Neural progenitor cell (in vitro differentiated cells): ENCODE data around the gene TMEM19. TPM values are rescaled to one million over a fixed set of nuclear protein-coding genes. Genes with fewer than 3 reads are reported as not detected.

ENCODE experiments used
- DNase-seq: peaks from one replicate; pipeline ENCODE4 v3.0.0-alpha.2; 2016; ENCODE audit warnings: low spot score
- H2AFZ ChIP-seq: fragments of 200-600 bp; sonication (generic); replicated peaks from 2 replicates; pipeline ENCODE4 v1.6.1; 2016; ENCODE audit warnings: antibody characterized with exemption
- H3F3A ChIP-seq: fragments of 200-600 bp; sonication (generic); 2 replicates; pipeline ENCODE4 v1.6.1; 2016; ENCODE audit warnings: antibody characterized with exemption, low read depth
- H3K27ac ChIP-seq: fragments of 200-600 bp; sonication (generic); 2 replicates; pipeline ENCODE4 v1.5.1; 2016; ENCODE audit warnings: mild to moderate bottlenecking
- H3K27me3 ChIP-seq: fragments of 200-600 bp; sonication (generic); 2 replicates; pipeline ENCODE4 v1.6.1; 2016; ENCODE audit warnings: mild to moderate bottlenecking, moderate library complexity
- H3K36me3 ChIP-seq: fragments of 200-600 bp; sonication (generic); 2 replicates; pipeline ENCODE4 v1.5.1; 2016
- H3K4me1 ChIP-seq: fragments of 200-600 bp; sonication (generic); 2 replicates; pipeline ENCODE4 v1.6.1; 2016; ENCODE audit warnings: mixed run types
- H3K4me2 ChIP-seq: fragments of 200-600 bp; sonication (generic); 2 replicates; pipeline ENCODE4 v1.6.1; 2016
- H3K4me3 ChIP-seq: fragments of 200-600 bp; sonication (generic); 2 replicates; pipeline ENCODE4 v1.5.1; 2016
- H3K79me2 ChIP-seq: fragments of 200-600 bp; sonication (generic); 2 replicates; pipeline ENCODE4 v1.6.1; 2016; ENCODE audit warnings: low read depth
- H3K9ac ChIP-seq: fragments of 200-600 bp; sonication (generic); 2 replicates; pipeline ENCODE4 v1.6.1; 2016
- H3K9me3 ChIP-seq: fragments of 200-600 bp; sonication (generic); 2 replicates; pipeline ENCODE4 v1.5.1; 2016; ENCODE audit warnings: low read depth
- H4K20me1 ChIP-seq: fragments of 200-600 bp; sonication (generic); 2 replicates; pipeline ENCODE4 v1.6.1; 2016; ENCODE audit warnings: low read depth
- H3K27ac Mint-ChIP-seq: 3 replicates; pipeline ENCODE4 v1.8.0; 2021; ENCODE audit warnings: mixed read lengths
- H3K27me3 Mint-ChIP-seq: 2 replicates; pipeline ENCODE4 v1.8.0; 2022; ENCODE audit warnings: low read depth, mild to moderate bottlenecking, inconsistent platforms, moderate library complexity, mixed read lengths; ENCODE audit not compliant: insufficient read depth
- H3K36me3 Mint-ChIP-seq: 3 replicates; pipeline ENCODE4 v1.8.0; 2021; ENCODE audit warnings: mixed read lengths
- H3K4me1 Mint-ChIP-seq: 3 replicates; pipeline ENCODE4 v1.8.0; 2021; ENCODE audit warnings: mixed read lengths
- H3K4me3 Mint-ChIP-seq: 3 replicates; pipeline ENCODE4 v1.8.0; 2021; ENCODE audit warnings: mild to moderate bottlenecking, moderate library complexity, mixed read lengths
- H3K9me3 Mint-ChIP-seq: 3 replicates; pipeline ENCODE4 v1.8.0; 2020; ENCODE audit warnings: mixed read lengths
- CTCF ChIP-seq: fragments of 200-600 bp; sonication (generic); IDR thresholded peaks from 2 replicates; pipeline ENCODE4 v1.5.1; 2017; ENCODE audit warnings: antibody characterized with exemption, mild to moderate bottlenecking
- EZH2 ChIP-seq: fragments of 200-600 bp; sonication (generic); IDR thresholded peaks from 2 replicates; pipeline ENCODE4 v1.6.1; 2017; ENCODE audit warnings: antibody characterized with exemption, mild to moderate bottlenecking, moderate library complexity
- EZH2phosphoT487 ChIP-seq: fragments of 200-600 bp; sonication (generic); IDR thresholded peaks from 2 replicates; pipeline ENCODE4 v1.6.1; 2017; ENCODE audit warnings: antibody characterized with exemption
- total RNA-seq: library from RNA; depleted of rRNA; stranded (reverse); fragments of >200 nt; gene quantifications from 2 replicates; pipeline ENCODE4 v1.2.3, GENCODE V29; 2015; ENCODE audit warnings: low replicate concordance

Gene TMEM19
- total RNA-seq, 1 donor from 2014 or later: 9.3 TPM

- Histone ChIP-seq H3K4me3 (no peak overlapping the region), H3K27ac (no peak overlapping the region), H3K79me2 (no peaks in the 10 kb centered on the region), H2AFZ (no peak overlapping the region), H3K9me3 (no peaks in the 10 kb centered on the region), H3K4me1 (no peaks in the 10 kb centered on the region), H3K27me3 (no peaks in the 10 kb centered on the region), H3K36me3 (peaks cover 35% of the 10 kb centered on the region), H3F3A (peaks cover 13% of the 10 kb centered on the region), H4K20me1 (peaks cover 4% of the 10 kb centered on the region), H3K9ac (no peak overlapping the region), H3K4me2 (no peak overlapping the region)
- TF ChIP-seq EZH2: no peak
- peak; percentile 16 for TF ChIP-seq CTCF
- no peak for TF ChIP-seq EZH2phosphoT487
- peak; percentile 4 for DNase-seq
- Mint-ChIP-seq H3K9me3 (no peaks in the 10 kb centered on the region), H3K4me3 (no peak overlapping the region), H3K27ac (no peak overlapping the region), H3K36me3 (peaks cover 36% of the 10 kb centered on the region), H3K4me1 (no peaks in the 10 kb centered on the region), H3K27me3 (no peaks in the 10 kb centered on the region)
Observed at GRCh38 chr12:71639341-71639760, 46.5 kb upstream of the TMEM19 start.

GRCh38 chr12:71640316-71640715, 45.6 kb upstream of the TMEM19 start:
- Histone ChIP-seq H3K9ac (no peak overlapping the region), H3F3A (peaks cover 13% of the 10 kb centered on the region), H4K20me1 (peaks cover 4% of the 10 kb centered on the region), H2AFZ (no peak overlapping the region), H3K4me3 (no peak overlapping the region), H3K9me3 (no peaks in the 10 kb centered on the region), H3K4me1 (no peaks in the 10 kb centered on the region), H3K27ac (no peak overlapping the region), H3K79me2 (no peaks in the 10 kb centered on the region), H3K27me3 (no peaks in the 10 kb centered on the region), H3K4me2 (no peak overlapping the region), H3K36me3 (peaks cover 35% of the 10 kb centered on the region)
- Mint-ChIP-seq H3K4me1 (no peaks in the 10 kb centered on the region), H3K27ac (no peak overlapping the region), H3K27me3 (no peaks in the 10 kb centered on the region), H3K9me3 (no peaks in the 10 kb centered on the region), H3K36me3 (peaks cover 38% of the 10 kb centered on the region), H3K4me3 (no peak overlapping the region)
- DNase-seq: no peak
- no peak for TF ChIP-seq CTCF
- TF ChIP-seq EZH2: no peak
- TF ChIP-seq EZH2phosphoT487: no peak

DNA sequence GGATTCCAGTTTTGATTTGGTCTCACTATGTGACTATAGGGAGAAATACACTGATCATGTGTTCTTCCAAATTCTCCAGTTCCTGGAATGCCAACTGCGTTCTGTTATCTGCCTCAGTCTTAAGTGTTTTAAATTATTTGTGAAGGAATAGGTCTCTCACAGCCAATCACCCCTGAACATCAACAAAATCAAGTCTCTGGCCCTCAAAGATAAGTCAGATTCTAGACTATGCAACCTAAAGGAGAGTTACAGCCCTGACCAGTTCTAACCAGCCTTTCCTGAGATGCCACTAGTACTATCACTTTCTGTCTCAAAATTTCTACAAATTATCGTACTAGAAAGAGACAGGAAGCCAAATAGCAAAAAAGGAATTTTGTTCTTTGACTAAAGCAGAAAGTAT, 44.5 kb upstream of the TMEM19 start:
- no peak for DNase-seq
- H3K9me3 ChIP-seq: no peaks in the 10 kb centered on the region
- peaks cover 29% of the 10 kb centered on the region for H3K36me3 ChIP-seq
- H3K27ac ChIP-seq: no peak overlapping the region
- H3K4me3 Mint-ChIP-seq: no peak overlapping the region
- H2AFZ ChIP-seq: no peak overlapping the region
- H3K27me3 Mint-ChIP-seq: no peaks in the 10 kb centered on the region
- H3K36me3 Mint-ChIP-seq: peaks cover 39% of the 10 kb centered on the region
- no peaks in the 10 kb centered on the region for H3K9me3 Mint-ChIP-seq
- no peaks in the 10 kb centered on the region for H3K4me1 ChIP-seq
- H3K9ac ChIP-seq: no peak overlapping the region
- H3K4me2 ChIP-seq: no peak overlapping the region
- H3K4me1 Mint-ChIP-seq: no peaks in the 10 kb centered on the region
- H3K27me3 ChIP-seq: no peaks in the 10 kb centered on the region
- TF ChIP-seq CTCF: no peak
- no peak for TF ChIP-seq EZH2phosphoT487
- TF ChIP-seq EZH2: no peak
- H3F3A ChIP-seq: peaks cover 13% of the 10 kb centered on the region
- H3K4me3 ChIP-seq: no peak overlapping the region
- no peaks in the 10 kb centered on the region for H3K79me2 ChIP-seq
- H4K20me1 ChIP-seq: peaks cover 4% of the 10 kb centered on the region
- no peak overlapping the region for H3K27ac Mint-ChIP-seq
